Measurements from ENCODE around the gene SMYD3. TPM values are rescaled to one million over a fixed set of nuclear protein-coding genes. Genes with fewer than 3 reads are reported as not detected.

The SMYD3 gene
- total and polyA plus RNA-seq, 9 of the 15 experiments (the other 6 are each of a cell fraction or from before 2014, with no cell fraction given), result 128 to 440 (median 197) TPM

DNA sequence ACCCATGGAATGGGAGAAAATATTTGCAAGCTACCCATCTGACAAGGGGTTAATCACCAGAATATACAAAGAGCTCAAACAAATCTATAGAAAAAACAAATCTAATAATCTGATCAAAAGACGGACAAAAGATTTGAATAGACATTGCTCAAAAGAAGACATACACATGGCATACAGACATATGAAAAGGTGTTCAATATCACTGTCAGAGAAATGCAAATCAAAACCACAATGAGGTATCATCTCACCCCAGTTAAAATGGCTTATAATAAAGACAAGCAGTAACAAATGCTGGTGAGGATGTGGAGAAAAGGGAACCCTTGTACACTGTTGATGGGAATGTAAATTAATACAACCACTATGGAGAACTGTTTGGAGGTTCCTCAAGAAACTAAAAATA lies 600.9 kb downstream of the SMYD3 start:
- no peaks in the 10 kb centered on the region for H3K9me3 ChIP-seq (replicated peaks; ENCODE audit: control insufficient read depth, insufficient read depth, low read depth, low read length)
- in situ Hi-C loops (cut with MboI), result no loop called here
- no peak overlapping the region for H2AFZ ChIP-seq (ENCODE audit: low read depth, low read length)
- H3K36me3 ChIP-seq (ENCODE audit: control insufficient read depth, insufficient read depth, low read length), result peaks cover 34% of the 10 kb centered on the region; the same call in 2 of the 3 replicates
- H3K9me1 ChIP-seq (ENCODE audit: control insufficient read depth, insufficient read depth, low read length), result no peaks in the 10 kb centered on the region
- H3K4me2 ChIP-seq (ENCODE audit: insufficient read depth, low read length), result no peak overlapping the region
- H3K27ac ChIP-seq (ENCODE audit: extremely low read depth, low read depth, low read length), result no peak overlapping the region
- no peak for TF ChIP-seq NR2C2 (CRISPR knock-in tag; IDR thresholded peaks at IDR 0.05)
- TF ChIP-seq NR2C2 (tag; IDR thresholded peaks at IDR 0.05), result no peak
- no peak for TF ChIP-seq ZNF384 (IDR thresholded peaks at IDR 0.05; ENCODE audit: low read depth, low read length)
- no peak for TF ChIP-seq PTTG1 (tag; IDR thresholded peaks at IDR 0.05; ENCODE audit: low read depth)
- TF ChIP-seq, protein P1, sequence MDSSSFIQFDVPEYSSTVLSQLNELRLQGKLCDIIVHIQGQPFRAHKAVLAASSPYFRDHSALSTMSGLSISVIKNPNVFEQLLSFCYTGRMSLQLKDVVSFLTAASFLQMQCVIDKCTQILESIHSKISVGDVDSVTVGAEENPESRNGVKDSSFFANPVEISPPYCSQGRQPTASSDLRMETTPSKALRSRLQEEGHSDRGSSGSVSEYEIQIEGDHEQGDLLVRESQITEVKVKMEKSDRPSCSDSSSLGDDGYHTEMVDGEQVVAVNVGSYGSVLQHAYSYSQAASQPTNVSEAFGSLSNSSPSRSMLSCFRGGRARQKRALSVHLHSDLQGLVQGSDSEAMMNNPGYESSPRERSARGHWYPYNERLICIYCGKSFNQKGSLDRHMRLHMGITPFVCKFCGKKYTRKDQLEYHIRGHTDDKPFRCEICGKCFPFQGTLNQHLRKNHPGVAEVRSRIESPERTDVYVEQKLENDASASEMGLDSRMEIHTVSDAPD (CRISPR knock-in tag; IDR thresholded peaks at IDR 0.05), result no peak
- no peak for TF ChIP-seq ZNF668 (CRISPR knock-in tag; IDR thresholded peaks at IDR 0.05)
- TF ChIP-seq ADNP (tag; IDR thresholded peaks at IDR 0.05), result no peak
- no peak for TF ChIP-seq ZNF583 (CRISPR knock-in tag; IDR thresholded peaks at IDR 0.05)
- TF ChIP-seq SMARCC2 (IDR thresholded peaks at IDR 0.05; ENCODE audit: low read depth), result no peak
- TF ChIP-seq, protein P2, sequence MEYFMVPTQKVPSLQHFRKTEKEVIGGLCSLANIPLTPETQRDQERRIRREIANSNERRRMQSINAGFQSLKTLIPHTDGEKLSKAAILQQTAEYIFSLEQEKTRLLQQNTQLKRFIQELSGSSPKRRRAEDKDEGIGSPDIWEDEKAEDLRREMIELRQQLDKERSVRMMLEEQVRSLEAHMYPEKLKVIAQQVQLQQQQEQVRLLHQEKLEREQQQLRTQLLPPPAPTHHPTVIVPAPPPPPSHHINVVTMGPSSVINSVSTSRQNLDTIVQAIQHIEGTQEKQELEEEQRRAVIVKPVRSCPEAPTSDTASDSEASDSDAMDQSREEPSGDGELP (CRISPR knock-in tag; IDR thresholded peaks at IDR 0.05; ENCODE audit: borderline replicate concordance), result no peak
- no peak for TF ChIP-seq KAT8 (IDR thresholded peaks at IDR 0.05; ENCODE audit: low read depth)
- no peak for TF ChIP-seq GTF2A2 (tag; IDR thresholded peaks at IDR 0.05)
- no peaks in the 10 kb centered on the region for H3K27me3 ChIP-seq (ENCODE audit: control insufficient read depth in 2 of 2, insufficient read depth in 2 of 2, low read length in 2 of 2)
- H3K79me2 ChIP-seq (ENCODE audit: control insufficient read depth, insufficient read depth, low read length), result peaks cover 70% of the 10 kb centered on the region
- WGBS (ENCODE audit: insufficient coverage, low coverage, missing lambda C conversion rate), result 95% methylated on average over 1 of the region's 1 CpG
- intact Hi-C loops (cut with micrococcal nuclease), result no loop called here
- ATAC-seq (no peak), DNase-seq (ENCODE audit: extremely low read depth in 1 of 4, low spot score in 3 of 4) (no peak), FAIRE-seq (no peak)
- H3K4me1 ChIP-seq (replicated peaks in 1 of 2; ENCODE audit: control insufficient read depth in 2 of 2, insufficient read depth in 2 of 2, low read length in 2 of 2), result 0 out of 5 replicates have a peak, but pooled peaks cover 0 to 3% of the 10 kb centered on the region in 2 experiments
- ChIA-PET CTCF (ENCODE audit: low intra/inter-chr PET ratio) (no interaction called here), POLR2A (interaction anchor here (1.0 kb wide), 1 partner anchor 30 kb away, joined by 3 read pairs; no protein-coding TSS in a partner anchor)
- no peak overlapping the region for H3K4me3 ChIP-seq
- BruUV-seq (replicated peaks), result no TSS peak
- H3K9ac ChIP-seq (ENCODE audit: insufficient read depth in 1 of 2, low read depth in 2 of 2, low read length in 2 of 2), result no peak overlapping the region
- H4K20me1 ChIP-seq (replicated peaks; ENCODE audit: control insufficient read depth, insufficient read depth, low read length), result no peaks in the 10 kb centered on the region; the same call in 1 of the 2 replicates

Data from K562 (cell line).